Measurements from ENCODE around the gene ELOVL2.
A peak's percentile ranks its signal among the peaks of the same experiment; 100 is the strongest.
"Not testable (repeated sequence)": the region's sequence is repeated elsewhere in the genome, so short reads cannot be mapped to it uniquely, and the experiment has no call there.

The ELOVL2 gene

DNA sequence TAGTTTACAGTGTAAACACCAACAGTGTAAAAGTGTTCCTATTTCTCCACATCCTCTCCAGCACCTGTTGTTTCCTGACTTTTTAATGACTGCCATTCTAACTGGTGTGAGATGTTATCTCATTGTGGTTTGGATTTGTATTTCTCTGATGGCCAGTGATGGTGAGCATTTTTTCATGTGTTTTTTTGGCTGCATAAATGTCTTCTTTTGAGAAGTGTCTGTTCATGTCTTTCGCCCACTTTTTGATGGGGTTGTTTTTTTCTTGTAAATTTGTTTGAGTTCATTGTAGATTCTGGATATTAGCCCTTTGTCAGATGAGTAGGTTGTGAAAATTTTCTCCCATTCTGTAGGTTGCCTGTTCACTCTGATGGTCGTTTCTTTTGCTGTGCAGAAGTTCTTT, 59.1 kb downstream of the ELOVL2 start:
- DNase-seq (ENCODE audit: low read depth in 3 of 3, low spot score in 1 of 3): not testable (repeated sequence)

- no peak for DNase-seq (ENCODE audit: low read depth in 3 of 3, low spot score in 1 of 3)
Measured at GRCh38 chr6:10981409-10981808, 62.7 kb downstream of the ELOVL2 start.

- DNase-seq (ENCODE audit: low read depth in 3 of 3, low spot score in 1 of 3): no peak
Measured at GRCh38 chr6:10979603-10980002, 64.5 kb downstream of the ELOVL2 start.

DNA sequence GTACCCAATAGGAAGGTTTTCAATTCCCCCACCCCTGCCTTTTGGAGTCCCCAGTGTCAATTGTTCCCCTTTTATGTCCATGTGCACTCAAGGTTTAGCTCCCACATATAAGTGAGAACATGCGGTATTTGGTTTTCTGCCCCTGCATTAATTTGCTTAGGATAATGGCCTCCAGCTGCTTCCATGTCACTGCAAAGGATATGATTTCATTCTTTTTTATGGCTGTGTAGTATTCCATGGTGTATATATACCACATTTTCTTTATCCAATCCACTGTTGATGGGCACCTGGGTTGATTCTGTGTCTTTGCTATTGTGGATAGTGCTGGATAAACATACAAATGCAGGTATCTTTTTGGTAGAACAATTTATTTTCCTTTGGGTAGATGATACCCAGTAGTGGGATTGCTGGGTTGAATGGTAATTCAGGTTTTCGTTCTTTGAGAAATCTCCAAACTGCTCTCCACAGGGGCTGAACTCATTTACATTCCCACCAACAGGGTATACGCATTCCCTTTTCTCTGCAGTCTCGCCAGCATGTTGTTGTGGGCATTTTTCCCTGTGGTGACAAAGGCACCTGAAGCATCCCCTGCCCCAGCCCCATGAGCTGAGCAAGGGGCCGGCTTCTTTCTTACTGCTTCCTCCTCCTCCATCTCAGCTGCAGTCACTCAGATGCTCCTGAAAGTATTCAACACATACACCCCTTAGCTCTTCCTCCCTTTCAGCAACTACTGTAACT, 66.7 kb downstream of the ELOVL2 start:
- DNase-seq (ENCODE audit: low read depth in 3 of 3, low spot score in 1 of 3): no peak

DNA sequence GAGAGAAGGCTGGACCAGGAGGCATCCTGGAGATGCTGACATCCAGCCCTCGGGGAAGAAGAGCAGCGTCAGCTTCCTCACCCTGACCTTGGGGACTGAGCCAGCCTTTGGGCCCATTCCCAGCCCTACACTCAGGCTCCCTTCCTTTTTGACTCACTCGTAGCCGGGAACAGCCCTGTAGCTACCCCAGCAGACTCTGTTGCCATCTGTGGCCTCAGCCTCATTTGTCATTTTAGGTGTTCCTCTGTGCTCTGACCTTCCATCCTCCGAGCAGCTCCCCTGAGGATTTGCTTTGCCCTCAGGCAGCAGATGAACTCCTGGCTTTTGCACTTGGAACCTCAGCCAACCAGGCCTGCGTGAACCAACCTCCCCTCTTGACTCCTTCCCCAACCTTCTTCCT, 67.5 kb downstream of the ELOVL2 start:
- DNase-seq (ENCODE audit: low read depth in 3 of 3, low spot score in 1 of 3): no peak

DNA sequence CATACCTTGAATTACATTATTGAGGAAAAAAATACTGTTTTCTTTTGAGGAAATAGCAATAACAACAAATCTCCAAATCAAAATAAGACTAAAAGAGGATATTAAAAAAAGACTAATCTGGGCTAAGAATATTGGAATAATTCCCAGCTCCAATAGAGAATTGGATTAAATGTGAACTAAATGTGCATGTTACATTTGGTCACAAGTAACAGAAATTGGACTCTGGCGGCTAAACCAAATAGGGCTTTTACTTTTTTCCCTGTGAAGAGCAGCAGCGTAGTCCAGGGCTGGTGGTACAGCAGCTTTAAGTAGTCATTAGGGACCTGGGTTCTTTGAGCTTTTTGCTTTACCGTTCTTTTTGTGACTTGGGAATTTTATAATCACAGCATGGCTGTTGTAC, 71.9 kb downstream of the ELOVL2 start:
- no peak for DNase-seq (ENCODE audit: low read depth in 3 of 3, low spot score in 1 of 3)

DNA sequence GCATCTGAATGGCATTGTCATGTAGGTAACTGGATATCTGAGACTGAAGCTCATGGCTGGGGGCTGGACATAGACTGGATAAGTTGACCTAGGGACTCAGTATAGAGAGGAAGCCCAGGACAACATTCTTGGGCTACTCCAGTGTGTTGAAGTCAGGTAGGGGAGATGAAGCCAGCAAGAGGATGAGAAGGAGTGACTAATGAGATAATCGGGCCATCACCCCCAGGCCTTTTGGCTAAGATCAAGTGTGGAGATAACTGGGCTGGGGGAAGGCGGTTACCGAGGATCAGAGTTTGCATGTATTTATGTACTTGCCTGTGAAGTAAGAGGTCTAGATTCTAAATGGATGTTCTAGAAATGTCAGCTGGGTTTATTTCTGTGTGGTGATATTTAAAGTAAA, 73.4 kb downstream of the ELOVL2 start:
- DNase-seq (ENCODE audit: low read depth in 3 of 3, low spot score in 1 of 3): no peak

- no peak for DNase-seq (ENCODE audit: low read depth in 3 of 3, low spot score in 1 of 3)
Measured at GRCh38 chr6:10968776-10969175, 75.3 kb downstream of the ELOVL2 start.

- DNase-seq (ENCODE audit: low read depth in 3 of 3, low spot score in 1 of 3): no peak
Measured at GRCh38 chr6:10964684-10965083, 79.4 kb downstream of the ELOVL2 start.

DNA sequence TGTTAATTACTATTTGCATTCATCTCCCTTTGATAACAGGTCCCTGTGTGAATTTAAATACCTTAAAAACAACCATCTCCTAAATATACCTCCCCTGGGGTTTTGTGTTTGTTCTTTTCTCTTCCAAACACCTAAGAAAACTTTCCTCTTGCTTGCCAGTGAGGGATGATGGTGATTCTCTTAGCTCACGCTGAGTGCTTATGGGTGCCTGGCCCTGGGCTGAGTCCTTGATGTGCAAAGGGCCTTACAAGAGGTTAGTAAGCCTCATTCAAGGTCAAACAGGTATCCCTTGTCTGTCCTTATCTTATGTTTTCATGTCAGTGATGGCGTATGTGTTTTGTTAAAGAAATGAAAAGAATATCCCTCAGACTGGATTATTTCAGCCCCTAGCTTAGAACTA, 81.0 kb downstream of the ELOVL2 start:
- DNase-seq (ENCODE audit: low read depth in 3 of 3, low spot score in 1 of 3): no peak

DNA sequence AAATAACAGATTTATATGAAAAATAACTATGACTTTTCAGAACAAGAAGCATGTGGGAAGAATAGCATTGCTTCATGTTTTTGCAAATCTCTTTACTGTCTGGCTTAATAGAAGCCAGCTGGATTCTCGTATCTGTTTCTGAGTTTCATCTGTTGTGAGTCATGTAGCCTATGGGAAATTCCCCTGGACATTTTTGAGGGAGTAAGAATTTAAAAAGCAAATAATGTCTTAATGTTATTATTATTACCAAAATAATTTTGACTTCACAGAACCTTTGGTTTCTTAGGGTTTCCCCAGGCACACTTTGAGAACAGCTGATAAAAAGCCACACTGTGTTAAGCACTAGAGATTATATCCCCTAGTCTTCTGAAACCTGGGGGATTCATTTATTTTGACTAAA, 81.4 kb downstream of the ELOVL2 start:
- no peak for DNase-seq (ENCODE audit: low read depth in 3 of 3, low spot score in 1 of 3)

- no peak for DNase-seq (ENCODE audit: low read depth in 3 of 3, low spot score in 1 of 3)
Measured at GRCh38 chr6:10961837-10962236, 82.3 kb downstream of the ELOVL2 start.

DNA sequence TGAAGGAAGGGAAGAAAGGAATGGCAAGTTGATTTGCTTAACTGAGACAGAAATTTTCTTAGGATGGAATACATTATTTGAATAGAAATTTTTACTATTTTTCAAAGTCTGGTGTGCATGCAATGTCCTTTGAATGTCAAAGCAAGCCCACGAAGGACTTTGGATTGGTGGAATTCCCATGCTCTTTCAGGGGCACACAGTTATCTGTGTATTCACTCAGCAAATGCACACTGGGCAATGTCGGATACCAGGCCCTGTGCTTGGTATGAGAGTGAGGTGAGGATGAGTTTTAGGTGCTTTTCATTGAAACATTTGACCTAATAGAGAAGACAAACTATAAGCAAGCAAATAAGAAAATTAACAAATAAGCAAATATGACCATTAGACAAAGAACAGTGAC, 83.9 kb downstream of the ELOVL2 start:
- no peak for DNase-seq (ENCODE audit: low read depth in 3 of 3, low spot score in 1 of 3)

DNA sequence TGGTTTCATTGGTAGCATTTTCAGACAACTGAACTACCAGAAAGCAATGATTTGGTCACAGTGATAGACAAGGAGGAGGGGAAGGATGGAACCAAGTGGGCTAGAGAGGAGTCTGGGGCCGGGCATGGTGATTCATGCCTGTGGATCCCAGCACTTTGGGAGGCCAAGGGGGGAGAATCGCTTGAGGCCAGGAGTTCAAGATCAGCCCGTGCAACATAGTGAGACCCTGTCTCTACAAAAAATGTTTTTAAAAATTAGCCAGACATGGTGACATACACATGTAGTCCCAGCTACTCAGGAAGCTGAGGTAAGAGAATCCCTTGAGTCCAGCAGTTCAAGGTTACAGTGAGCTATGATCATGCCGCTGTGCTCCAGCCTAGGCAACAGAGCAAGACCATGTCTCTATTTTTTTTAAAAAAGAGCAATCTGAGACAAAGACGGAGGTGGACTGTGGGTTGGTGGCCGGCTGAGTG, 86.7 kb downstream of the ELOVL2 start:
- DNase-seq (ENCODE audit: low read depth in 3 of 3, low spot score in 1 of 3): no peak

GRCh38 chr6:10956776-10957175, 87.3 kb downstream of the ELOVL2 start:
- DNase-seq (ENCODE audit: low read depth in 3 of 3, low spot score in 1 of 3): no peak

DNA sequence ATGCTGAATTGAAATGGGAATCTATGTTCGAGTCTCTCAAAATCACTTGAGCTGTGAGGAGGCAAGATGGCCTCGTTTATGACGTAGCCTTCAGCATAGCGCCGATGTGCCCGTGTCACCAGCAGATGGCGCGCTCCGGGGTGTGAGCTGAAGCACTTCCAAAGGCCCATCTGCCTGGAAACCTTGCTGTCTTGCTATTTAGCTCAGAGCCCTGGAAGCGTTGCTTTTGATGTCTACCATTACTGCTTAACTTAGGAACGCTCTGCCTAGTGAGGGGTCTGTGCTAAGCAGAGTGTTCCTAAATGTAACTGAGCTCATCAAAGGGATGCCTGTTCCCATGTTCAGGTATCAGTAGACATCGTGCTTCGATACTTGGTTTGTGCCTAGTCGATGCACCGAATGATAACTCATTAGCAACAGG, 89.5 kb downstream of the ELOVL2 start:
- DNase-seq (ENCODE audit: low read depth in 3 of 3, low spot score in 1 of 3): peak in 2 of 3 donors; percentile 2 to 55

GRCh38 chr6:10951675-10952282, 92.3 kb downstream of the ELOVL2 start:
- no peak for DNase-seq (ENCODE audit: low read depth in 3 of 3, low spot score in 1 of 3)

- DNase-seq (ENCODE audit: low read depth in 3 of 3, low spot score in 1 of 3): no peak
Measured at GRCh38 chr6:10949579-10950490, 94.3 kb downstream of the ELOVL2 start.

DNA sequence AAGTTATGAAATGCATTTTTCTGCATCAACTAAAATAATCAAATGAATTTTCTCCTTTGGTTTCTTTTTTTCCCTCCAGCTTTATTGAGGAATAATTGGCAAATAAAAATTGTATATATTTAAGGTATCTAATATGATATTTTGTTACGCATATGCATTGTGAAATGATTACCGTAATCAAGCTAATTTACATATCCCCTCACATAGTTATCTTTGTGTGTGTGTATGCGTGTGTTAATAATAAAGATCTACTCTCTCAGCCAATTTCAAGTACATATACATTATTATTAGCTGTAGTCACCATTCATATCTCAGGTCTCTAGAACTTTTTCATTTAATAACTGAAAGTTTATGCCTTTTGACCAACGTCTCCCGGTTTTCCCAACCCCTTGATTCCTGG, 96.1 kb downstream of the ELOVL2 start:
- no peak for DNase-seq (ENCODE audit: low read depth in 3 of 3, low spot score in 1 of 3)

DNA sequence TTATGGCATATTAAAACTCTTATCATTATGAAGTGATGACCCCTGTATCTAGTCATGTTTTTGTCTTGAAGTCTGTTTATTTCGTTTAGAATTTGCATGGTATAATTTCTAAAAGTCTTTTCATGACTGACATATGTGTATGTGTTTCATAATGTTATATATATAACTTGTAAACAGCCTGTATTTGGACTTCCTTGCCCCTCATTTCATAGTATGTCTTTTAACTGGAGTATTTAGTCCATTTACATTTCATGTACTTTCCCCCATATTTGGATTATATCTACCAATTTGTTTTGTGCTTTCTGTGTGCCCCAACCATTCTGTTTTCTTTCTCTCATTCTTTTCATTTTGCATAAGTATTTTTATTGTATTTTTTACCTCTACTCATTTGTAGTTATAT, 98.3 kb downstream of the ELOVL2 start:
- DNase-seq (ENCODE audit: low read depth in 3 of 3, low spot score in 1 of 3): no peak

DNA sequence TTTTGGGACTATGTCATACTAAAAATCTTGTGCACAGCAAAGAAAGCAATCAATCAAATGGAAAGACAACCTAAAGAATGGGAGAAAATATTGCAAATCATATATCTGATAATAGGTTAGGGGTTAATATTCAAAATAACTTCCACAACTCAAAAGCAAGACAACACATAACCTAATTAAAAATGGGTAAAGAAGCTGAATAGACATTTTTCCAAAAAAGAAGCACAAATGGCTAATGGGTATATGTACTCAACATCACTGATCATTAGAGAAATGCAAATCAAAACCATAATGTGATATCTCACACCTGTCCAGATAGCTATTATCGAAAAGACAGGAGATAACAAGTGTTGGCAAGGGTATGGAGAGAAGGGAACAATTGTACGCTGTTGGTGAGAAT, 104.3 kb downstream of the ELOVL2 start:
- no peak for DNase-seq (ENCODE audit: low read depth in 3 of 3, low spot score in 1 of 3)

DNA sequence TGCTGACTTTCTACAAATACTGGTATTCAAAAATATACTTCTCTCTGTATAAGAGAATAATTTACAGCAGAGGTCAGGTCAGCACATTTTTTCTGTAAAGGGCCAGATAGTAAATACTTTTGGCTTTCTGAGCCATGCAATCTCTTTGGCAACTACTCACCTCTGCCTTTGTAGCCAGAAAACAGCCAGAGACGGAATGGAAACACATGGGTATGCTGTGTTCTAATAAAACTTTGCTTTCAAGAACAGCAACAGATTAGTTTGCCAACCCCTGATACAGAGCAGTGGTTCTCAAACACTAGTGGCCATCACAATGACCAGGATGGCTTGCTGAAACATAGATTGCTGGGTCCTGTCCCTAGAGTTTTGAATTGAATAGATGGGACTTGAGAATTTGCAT, 111.0 kb downstream of the ELOVL2 start:
- DNase-seq (ENCODE audit: low read depth in 3 of 3, low spot score in 1 of 3): no peak

Data from stimulated activated CD4-positive, alpha-beta T cell treated with anti-CD3 and anti-CD28 coated beads, TNF-alpha, amount 100 ng/mL, for 1 hour (primary cell).